Panc1 (cell line): ENCODE measurements around the gene AOAH. TPM values are rescaled to one million over a fixed set of nuclear protein-coding genes. Genes with fewer than 3 reads are reported as not detected.

Experiments
- ATAC-seq: fragments of 200-7000 bp; cut with Tn5 transposase; 2 replicates; pipeline ENCODE4 v1.9.1; 2020; ENCODE audit warnings: mild to moderate bottlenecking, moderate library complexity
- BruUV-seq: library from RNA; stranded (reverse); fragments of 400-500 nt; replicated peaks from 2 replicates; lab custom pipeline; 2021; lab: Mats Ljungman, UMichigan
- CTCF ChIA-PET: fragments of 300-600 bp; sonication (Branson Sonifier 250); formaldehyde crosslinking; loops from one replicate; lab custom pipeline; 2022; ENCODE audit warnings: antibody characterized with exemption; lab: Charles Lee
- POLR2A ChIA-PET: fragments of 300-600 bp; sonication (Branson Sonifier 250); formaldehyde crosslinking; loops from one replicate; lab custom pipeline; 2022; ENCODE audit warnings: antibody characterized with exemption; lab: Charles Lee
- DNase-seq: peaks from one replicate; pipeline ENCODE4 v3.0.0-alpha.2; 2010; ENCODE audit warnings: low read depth, low spot score
- H3K27ac ChIP-seq: 2 replicates; pipeline ENCODE4 v1.5.1; 2011; ENCODE audit warnings: mild to moderate bottlenecking, low read length, inconsistent platforms
- H3K27me3 ChIP-seq: fragments of 200-500 bp; sonication (Bioruptor generic); 2 replicates; pipeline ENCODE4 v1.6.0; 2014; ENCODE audit warnings: low read length, inconsistent platforms; ENCODE audit not compliant: control insufficient read depth, insufficient read depth
- H3K36me3 ChIP-seq: fragments of 200-500 bp; sonication (Bioruptor generic); 2 replicates; pipeline ENCODE4 v1.5.1; 2014; ENCODE audit warnings: inconsistent platforms, mild to moderate bottlenecking, low read length, moderate library complexity; ENCODE audit not compliant: control insufficient read depth, insufficient read depth
- H3K4me1 ChIP-seq: 2 replicates; pipeline ENCODE4 v1.5.1; 2011; ENCODE audit warnings: inconsistent platforms, mild to moderate bottlenecking, low read length, moderate library complexity; ENCODE audit not compliant: control insufficient read depth, insufficient read depth
- H3K4me3 ChIP-seq, 2 experiments: 2 replicates each; pipeline ENCODE4 v1.5.1; 2011 to 2012; ENCODE audit warnings: low read depth in 2 of 2, low read length in 2 of 2, mild to moderate bottlenecking in 2 of 2, inconsistent platforms in 1 of 2, moderate library complexity in 1 of 2
- H3K9me3 ChIP-seq: fragments of 200-500 bp; sonication (Bioruptor generic); 2 replicates; pipeline ENCODE4 v1.5.1; 2014; ENCODE audit warnings: low read depth, mild to moderate bottlenecking, inconsistent platforms, low read length, moderate library complexity; ENCODE audit not compliant: control insufficient read depth, insufficient read depth
- POLR2AphosphoS5 ChIP-seq: IDR thresholded peaks from 2 replicates; pipeline ENCODE4 v1.6.1; 2012; ENCODE audit warnings: mild to moderate bottlenecking, low read depth, low read length, moderate library complexity
- SIN3A ChIP-seq: IDR thresholded peaks from 2 replicates; pipeline ENCODE4 v1.6.1; 2012; ENCODE audit warnings: low read depth, mild to moderate bottlenecking, low read length, moderate library complexity, borderline replicate concordance; ENCODE audit not compliant: insufficient read depth
- TCF7L2 ChIP-seq: IDR thresholded peaks from 2 replicates; pipeline ENCODE4 v1.6.1; 2011; ENCODE audit warnings: mild to moderate bottlenecking, low read depth, low read length, inconsistent platforms
- in situ Hi-C: cut with HindIII; loops from 2 replicates; pipeline ENCODE4 v1.10.0; 2016; ENCODE audit warnings: low sequenced_read_pairs, low pct_unique_long_range_greater_than_20kb
- intact Hi-C: fragments of 100-400 bp; cut with micrococcal nuclease; formaldehyde crosslinking; loops from one replicate; pipeline ENCODE4 v1.10.0; 2022; ENCODE audit not compliant: unreplicated experiment
- total RNA-seq: library from RNA; stranded (reverse); gene quantifications from one replicate; pipeline ENCODE4 v1.2.1, GENCODE V29; 2021; ENCODE audit not compliant: unreplicated experiment
- TF ChIP-seq, protein P1 (sequence below), 2 experiments: IDR thresholded peaks; 2 replicates each; pipeline ENCODE4 v1.6.1; 2011 to 2012; ENCODE audit warnings: low read depth in 2 of 2, control low read depth in 1 of 2, low read length in 1 of 2, mild to moderate bottlenecking in 1 of 2, moderate library complexity in 1 of 2; ENCODE audit not compliant: insufficient read depth in 1 of 2
- TF ChIP-seq, protein P2 (sequence below): fragments of 450-650 bp; IDR thresholded peaks from 2 replicates; pipeline ENCODE4 v1.5.1; 2017; ENCODE audit warnings: mild to moderate bottlenecking

Gene AOAH
- total RNA-seq, 1 experiment from 2014 or later: 0.31 TPM

DNA sequence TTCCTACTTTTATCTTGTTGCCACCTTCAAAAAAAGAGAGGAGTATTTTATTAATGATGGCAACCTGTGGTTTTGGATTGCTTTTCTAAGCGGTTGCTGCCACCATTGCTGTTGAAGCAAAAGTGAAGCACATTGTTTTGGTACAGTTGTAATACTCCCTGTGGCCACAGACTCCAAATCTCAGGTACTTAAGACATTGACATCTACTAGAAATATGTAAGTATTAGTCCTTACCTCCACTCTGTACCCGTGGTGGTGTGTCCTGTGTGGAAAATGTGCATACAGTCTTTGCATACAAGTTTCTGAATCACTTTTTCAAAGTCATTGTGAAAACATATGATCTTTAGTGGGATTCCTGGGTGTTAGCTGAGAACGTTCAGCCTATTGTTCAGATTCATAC, 248.9 kb downstream of the AOAH start:
- ATAC-seq: no peak
- H3K36me3 ChIP-seq: no peaks in the 10 kb centered on the region
- H3K9me3 ChIP-seq: no peaks in the 10 kb centered on the region
- no peaks in the 10 kb centered on the region for H3K27me3 ChIP-seq
- no peak overlapping the region for H3K27ac ChIP-seq
- BruUV-seq: no TSS peak
- intact Hi-C loops (no loop called here), in situ Hi-C loops (loop anchor here (25.0 kb wide), 1 partner anchor 712 kb away; no protein-coding TSS in a partner anchor)
- POLR2A ChIA-PET: no interaction called here
- CTCF ChIA-PET: interaction anchor here (0.7 kb wide), 1 partner anchor 723 kb away, joined by 3 read pairs; no protein-coding TSS in a partner anchor
- DNase-seq: no peak
- no peak overlapping the region for H3K4me3 ChIP-seq
- no peak for TF ChIP-seq TCF7L2
- TF ChIP-seq, protein P1, sequence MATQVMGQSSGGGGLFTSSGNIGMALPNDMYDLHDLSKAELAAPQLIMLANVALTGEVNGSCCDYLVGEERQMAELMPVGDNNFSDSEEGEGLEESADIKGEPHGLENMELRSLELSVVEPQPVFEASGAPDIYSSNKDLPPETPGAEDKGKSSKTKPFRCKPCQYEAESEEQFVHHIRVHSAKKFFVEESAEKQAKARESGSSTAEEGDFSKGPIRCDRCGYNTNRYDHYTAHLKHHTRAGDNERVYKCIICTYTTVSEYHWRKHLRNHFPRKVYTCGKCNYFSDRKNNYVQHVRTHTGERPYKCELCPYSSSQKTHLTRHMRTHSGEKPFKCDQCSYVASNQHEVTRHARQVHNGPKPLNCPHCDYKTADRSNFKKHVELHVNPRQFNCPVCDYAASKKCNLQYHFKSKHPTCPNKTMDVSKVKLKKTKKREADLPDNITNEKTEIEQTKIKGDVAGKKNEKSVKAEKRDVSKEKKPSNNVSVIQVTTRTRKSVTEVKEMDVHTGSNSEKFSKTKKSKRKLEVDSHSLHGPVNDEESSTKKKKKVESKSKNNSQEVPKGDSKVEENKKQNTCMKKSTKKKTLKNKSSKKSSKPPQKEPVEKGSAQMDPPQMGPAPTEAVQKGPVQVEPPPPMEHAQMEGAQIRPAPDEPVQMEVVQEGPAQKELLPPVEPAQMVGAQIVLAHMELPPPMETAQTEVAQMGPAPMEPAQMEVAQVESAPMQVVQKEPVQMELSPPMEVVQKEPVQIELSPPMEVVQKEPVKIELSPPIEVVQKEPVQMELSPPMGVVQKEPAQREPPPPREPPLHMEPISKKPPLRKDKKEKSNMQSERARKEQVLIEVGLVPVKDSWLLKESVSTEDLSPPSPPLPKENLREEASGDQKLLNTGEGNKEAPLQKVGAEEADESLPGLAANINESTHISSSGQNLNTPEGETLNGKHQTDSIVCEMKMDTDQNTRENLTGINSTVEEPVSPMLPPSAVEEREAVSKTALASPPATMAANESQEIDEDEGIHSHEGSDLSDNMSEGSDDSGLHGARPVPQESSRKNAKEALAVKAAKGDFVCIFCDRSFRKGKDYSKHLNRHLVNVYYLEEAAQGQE (IDR thresholded peaks at IDR 0.05; ENCODE audit: insufficient read depth in 1 of 2, low read depth in 2 of 2, low read length in 1 of 2): no peak
- no peak for TF ChIP-seq POLR2AphosphoS5
- TF ChIP-seq, protein P2, sequence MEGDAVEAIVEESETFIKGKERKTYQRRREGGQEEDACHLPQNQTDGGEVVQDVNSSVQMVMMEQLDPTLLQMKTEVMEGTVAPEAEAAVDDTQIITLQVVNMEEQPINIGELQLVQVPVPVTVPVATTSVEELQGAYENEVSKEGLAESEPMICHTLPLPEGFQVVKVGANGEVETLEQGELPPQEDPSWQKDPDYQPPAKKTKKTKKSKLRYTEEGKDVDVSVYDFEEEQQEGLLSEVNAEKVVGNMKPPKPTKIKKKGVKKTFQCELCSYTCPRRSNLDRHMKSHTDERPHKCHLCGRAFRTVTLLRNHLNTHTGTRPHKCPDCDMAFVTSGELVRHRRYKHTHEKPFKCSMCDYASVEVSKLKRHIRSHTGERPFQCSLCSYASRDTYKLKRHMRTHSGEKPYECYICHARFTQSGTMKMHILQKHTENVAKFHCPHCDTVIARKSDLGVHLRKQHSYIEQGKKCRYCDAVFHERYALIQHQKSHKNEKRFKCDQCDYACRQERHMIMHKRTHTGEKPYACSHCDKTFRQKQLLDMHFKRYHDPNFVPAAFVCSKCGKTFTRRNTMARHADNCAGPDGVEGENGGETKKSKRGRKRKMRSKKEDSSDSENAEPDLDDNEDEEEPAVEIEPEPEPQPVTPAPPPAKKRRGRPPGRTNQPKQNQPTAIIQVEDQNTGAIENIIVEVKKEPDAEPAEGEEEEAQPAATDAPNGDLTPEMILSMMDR: no peak
- no peak for TF ChIP-seq SIN3A
- no peaks in the 10 kb centered on the region for H3K4me1 ChIP-seq

- ATAC-seq: no peak
- ChIA-PET POLR2A (no interaction called here), CTCF (interaction anchor here (0.7 to 1.0 kb wide), 2 partner anchors 707 to 724 kb away, joined by 3 to 4 read pairs; no protein-coding TSS in a partner anchor)
- BruUV-seq: no TSS peak
- H3K36me3 ChIP-seq: no peaks in the 10 kb centered on the region
- TF ChIP-seq SIN3A (no peak), POLR2AphosphoS5 (no peak), TCF7L2 (no peak)
- TF ChIP-seq, protein P1 (IDR thresholded peaks at IDR 0.05; ENCODE audit: insufficient read depth in 1 of 2, low read depth in 2 of 2, low read length in 1 of 2): no peak
- TF ChIP-seq, protein P2: no peak
- H3K4me1 ChIP-seq: no peaks in the 10 kb centered on the region
- no peaks in the 10 kb centered on the region for H3K9me3 ChIP-seq
- no peak overlapping the region for H3K27ac ChIP-seq
- intact Hi-C loops: no loop called here
- H3K27me3 ChIP-seq: no peaks in the 10 kb centered on the region
- in situ Hi-C loops: loop anchor here (25.0 kb wide), 1 partner anchor 712 kb away; no protein-coding TSS in a partner anchor
- H3K4me3 ChIP-seq: no peak overlapping the region
- DNase-seq: no peak
These were observed 249.3 kb downstream of the AOAH start for GRCh38 chr7:36475011-36475342.
